Smooth muscle cell (in vitro differentiated cells): Measurements from ENCODE around the gene TNFSF9. TPM values are rescaled to one million over a fixed set of nuclear protein-coding genes. Genes with fewer than 3 reads are reported as not detected.
A peak's percentile ranks its signal among the peaks of the same experiment; 100 is the strongest.
"Not testable (repeated sequence)": the region's sequence is repeated elsewhere in the genome, so short reads cannot be mapped to it uniquely, and the experiment has no call there.

Source experiments
- DNase-seq: peaks from one replicate; lab custom pipeline; 2025; ENCODE audit not compliant: unreplicated experiment; lab: John Stamatoyannopoulos, UW
- H2AFZ ChIP-seq: fragments of 200-600 bp; sonication (generic); 2 replicates; pipeline ENCODE4 v1.6.0; 2016; ENCODE audit warnings: antibody characterized with exemption, low read depth, mild to moderate bottlenecking
- H3F3A ChIP-seq: fragments of 200-600 bp; sonication (generic); 2 replicates; pipeline ENCODE4 v1.6.0; 2017; ENCODE audit warnings: antibody characterized with exemption, low read depth
- H3K27ac ChIP-seq: fragments of 200-600 bp; sonication (generic); 2 replicates; pipeline ENCODE4 v1.5.1; 2016; ENCODE audit warnings: low read depth, mild to moderate bottlenecking
- H3K27me3 ChIP-seq: fragments of 200-600 bp; sonication (generic); 2 replicates; pipeline ENCODE4 v1.6.1; 2016; ENCODE audit warnings: low read depth, mild to moderate bottlenecking
- H3K36me3 ChIP-seq: fragments of 200-600 bp; sonication (generic); 2 replicates; pipeline ENCODE4 v1.5.1; 2016; ENCODE audit warnings: low read depth
- H3K4me1 ChIP-seq: fragments of 200-600 bp; sonication (generic); 2 replicates; pipeline ENCODE4 v1.5.1; 2016; ENCODE audit warnings: low read depth
- H3K4me2 ChIP-seq: fragments of 200-600 bp; sonication (generic); 2 replicates; pipeline ENCODE4 v1.6.0; 2016; ENCODE audit warnings: mild to moderate bottlenecking
- H3K4me3 ChIP-seq: fragments of 200-600 bp; sonication (generic); 2 replicates; pipeline ENCODE4 v1.5.1; 2016; ENCODE audit warnings: mild to moderate bottlenecking
- H3K79me2 ChIP-seq: fragments of 200-600 bp; sonication (generic); 2 replicates; pipeline ENCODE4 v1.6.0; 2016; ENCODE audit warnings: low read depth, mild to moderate bottlenecking
- H3K9ac ChIP-seq: fragments of 200-600 bp; sonication (generic); 2 replicates; pipeline ENCODE4 v1.6.0; 2016; ENCODE audit warnings: low read depth
- H3K9me3 ChIP-seq: fragments of 200-600 bp; sonication (generic); replicated peaks from 2 replicates; pipeline ENCODE4 v1.5.1; 2016; ENCODE audit warnings: low read depth
- H4K20me1 ChIP-seq: fragments of 200-600 bp; sonication (generic); 2 replicates; pipeline ENCODE4 v1.6.0; 2016; ENCODE audit warnings: low read depth
- CTCF ChIP-seq: fragments of 200-600 bp; sonication (generic); IDR thresholded peaks from 2 replicates; pipeline ENCODE4 v1.5.1; 2017; ENCODE audit warnings: borderline replicate concordance, mild to moderate bottlenecking, antibody characterized with exemption; ENCODE audit not compliant: insufficient read depth, poor library complexity, severe bottlenecking
- WGBS: methylation state at CpG from one replicate; pipeline ENCODE4 v1.1.7; 2016; ENCODE audit warnings: low lambda C conversion rate; 5-methylcytosine and 5-hydroxymethylcytosine counted together
- polyA plus RNA-seq: library from polyadenylated mRNA; unstranded; fragments of >200 nt; fragmentation: Nextera tagmentation; extraction: Ambion mirVana; gene quantifications from 2 replicates; pipeline ENCODE4 v1.2.1, GENCODE V29; 2016
- total RNA-seq: library from RNA; depleted of rRNA; stranded (reverse); fragments of >200 nt; gene quantifications from 2 replicates; pipeline ENCODE4 v1.2.3, GENCODE V29; 2014

TNFSF9 gene
- total and polyA plus RNA-seq, 2 experiments from 2014 or later: 3.4 to 7.3 TPM

GRCh38 chr19:6551607-6552450, 21.0 kb downstream of the TNFSF9 start:
- H3K27ac ChIP-seq: no peak overlapping the region
- TF ChIP-seq CTCF: peak; percentile 27
- H3K27me3 ChIP-seq: no peaks in the 10 kb centered on the region
- no peaks in the 10 kb centered on the region for H3K9me3 ChIP-seq
- H3K36me3 ChIP-seq: no peaks in the 10 kb centered on the region
- no peak overlapping the region for H3K9ac ChIP-seq
- H3K4me2 ChIP-seq: peak overlapping the region; percentile 44
- no peaks in the 10 kb centered on the region for H3K79me2 ChIP-seq
- no peaks in the 10 kb centered on the region for H4K20me1 ChIP-seq
- H3F3A ChIP-seq: no peaks in the 10 kb centered on the region
- no peak overlapping the region for H3K4me3 ChIP-seq
- peaks cover 9% of the 10 kb centered on the region for H3K4me1 ChIP-seq
- 47% methylated on average over 15 of the region's 28 CpGs for WGBS
- H2AFZ ChIP-seq: no peak overlapping the region
- DNase-seq: no peak

- H3K4me3 ChIP-seq: no peak overlapping the region
- no peaks in the 10 kb centered on the region for H3F3A ChIP-seq
- no peaks in the 10 kb centered on the region for H3K27me3 ChIP-seq
- no peaks in the 10 kb centered on the region for H4K20me1 ChIP-seq
- H3K9me3 ChIP-seq: no peaks in the 10 kb centered on the region
- 94% methylated on average over 2 of the region's 2 CpGs for WGBS
- no peak overlapping the region for H3K4me2 ChIP-seq
- H3K79me2 ChIP-seq: no peaks in the 10 kb centered on the region
- no peak overlapping the region for H3K27ac ChIP-seq
- H3K9ac ChIP-seq: no peak overlapping the region
- H3K4me1 ChIP-seq: peaks cover 9% of the 10 kb centered on the region
- H3K36me3 ChIP-seq: no peaks in the 10 kb centered on the region
- DNase-seq: no peak
- no peak overlapping the region for H2AFZ ChIP-seq
- TF ChIP-seq CTCF: no peak
These were observed 25.2 kb downstream of the TNFSF9 start for GRCh38 chr19:6556043-6556449.

GRCh38 chr19:6556480-6557195, 25.8 kb downstream of the TNFSF9 start:
- H3K27me3 ChIP-seq: no peaks in the 10 kb centered on the region
- H3K9me3 ChIP-seq: no peaks in the 10 kb centered on the region
- WGBS: 64% methylated on average over 11 of the region's 11 CpGs
- no peaks in the 10 kb centered on the region for H4K20me1 ChIP-seq
- no peak overlapping the region for H2AFZ ChIP-seq
- H3K9ac ChIP-seq: no peak overlapping the region
- no peak for DNase-seq
- H3K79me2 ChIP-seq: no peaks in the 10 kb centered on the region
- no peak for TF ChIP-seq CTCF
- no peaks in the 10 kb centered on the region for H3F3A ChIP-seq
- no peak overlapping the region for H3K27ac ChIP-seq
- H3K36me3 ChIP-seq: no peaks in the 10 kb centered on the region
- H3K4me1 ChIP-seq: peaks cover 9% of the 10 kb centered on the region
- no peak overlapping the region for H3K4me3 ChIP-seq
- H3K4me2 ChIP-seq: peak overlapping the region; percentile 49

- not testable (repeated sequence) for H3K36me3 ChIP-seq, H3F3A ChIP-seq, H3K4me2 ChIP-seq, H3K79me2 ChIP-seq, H4K20me1 ChIP-seq, H3K9ac ChIP-seq, H3K4me1 ChIP-seq, H2AFZ ChIP-seq, H3K9me3 ChIP-seq, H3K27ac ChIP-seq, H3K27me3 ChIP-seq, DNase-seq, H3K4me3 ChIP-seq
- 74% methylated on average over 1 of the region's 1 CpG for WGBS
These were observed 31.6 kb downstream of the TNFSF9 start for GRCh38 chr19:6562437-6562836.
